NOMO-1 treated with DMSO at 0.1 percent for 48 hours (cell line): ENCODE measurements around the gene GALNT18.

Experiments used
- DNase-seq: peaks from one replicate; lab custom pipeline; 2025; ENCODE audit not compliant: unreplicated experiment; lab: John Stamatoyannopoulos, UW

GALNT18 gene

DNA sequence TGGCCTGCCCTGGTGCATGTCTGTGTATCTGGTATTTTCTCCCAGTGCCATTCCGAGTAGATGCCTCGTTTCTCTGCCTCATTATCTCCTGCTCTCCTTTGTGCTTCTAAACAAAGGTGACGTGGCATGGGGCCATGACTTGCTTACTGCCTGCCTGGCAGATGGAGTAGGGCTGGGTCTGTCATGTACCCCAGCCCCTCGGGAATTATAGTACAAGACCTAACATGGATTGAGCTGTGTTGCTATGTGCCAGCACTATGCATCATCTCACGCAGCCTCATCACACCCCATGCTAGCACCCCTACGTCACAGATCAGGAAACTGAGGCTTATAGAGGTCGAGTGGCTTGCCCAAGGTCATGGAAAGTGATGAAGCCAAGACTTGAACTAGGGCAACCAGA, 88.1 kb downstream of the GALNT18 start:
- no peak for DNase-seq

- DNase-seq = no peak
Measured at GRCh38 chr11:11533057-11533456, 88.7 kb downstream of the GALNT18 start.

DNA sequence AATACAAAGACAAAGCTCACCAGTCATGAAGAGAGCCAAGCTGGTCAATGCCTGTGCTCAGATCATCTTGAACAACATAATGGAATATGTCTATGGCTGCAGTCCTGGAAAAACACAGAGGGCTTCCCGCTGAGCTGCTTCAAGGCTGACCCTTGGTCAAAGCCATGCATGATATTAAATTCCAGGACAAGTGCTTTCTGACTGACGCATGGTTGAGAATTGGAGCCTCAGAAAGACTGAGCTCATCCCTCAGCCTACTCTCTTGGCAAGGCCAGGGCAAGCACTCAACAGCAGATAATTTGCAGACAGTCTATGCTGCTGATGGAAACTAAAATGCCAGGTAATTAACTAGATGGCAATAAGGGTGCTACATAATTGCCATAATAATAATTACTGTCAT, 89.2 kb downstream of the GALNT18 start:
- DNase-seq = no peak

GRCh38 chr11:11531131-11531908, 90.5 kb downstream of the GALNT18 start:
- no peak for DNase-seq

DNA sequence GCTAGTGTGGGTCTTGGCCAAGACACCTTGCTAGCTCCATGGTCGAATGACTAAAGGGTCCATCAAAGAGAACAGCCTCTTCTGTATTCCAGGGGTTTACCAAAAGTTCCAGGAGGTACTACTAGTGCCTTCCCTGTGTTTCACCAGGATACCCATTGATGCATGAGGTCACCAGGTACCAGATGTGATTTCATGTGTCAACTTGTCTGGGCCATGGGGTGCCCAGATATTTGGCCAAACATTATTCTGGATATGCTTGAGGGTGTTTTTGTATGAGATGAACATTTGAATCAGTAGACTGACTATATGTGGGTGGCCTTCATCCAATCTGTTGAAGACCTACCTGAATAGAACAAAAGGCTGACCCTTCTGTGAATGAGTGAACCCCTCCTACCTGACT, 92.8 kb downstream of the GALNT18 start:
- no peak for DNase-seq

GRCh38 chr11:11525283-11525682, 96.5 kb downstream of the GALNT18 start:
- no peak for DNase-seq

DNA sequence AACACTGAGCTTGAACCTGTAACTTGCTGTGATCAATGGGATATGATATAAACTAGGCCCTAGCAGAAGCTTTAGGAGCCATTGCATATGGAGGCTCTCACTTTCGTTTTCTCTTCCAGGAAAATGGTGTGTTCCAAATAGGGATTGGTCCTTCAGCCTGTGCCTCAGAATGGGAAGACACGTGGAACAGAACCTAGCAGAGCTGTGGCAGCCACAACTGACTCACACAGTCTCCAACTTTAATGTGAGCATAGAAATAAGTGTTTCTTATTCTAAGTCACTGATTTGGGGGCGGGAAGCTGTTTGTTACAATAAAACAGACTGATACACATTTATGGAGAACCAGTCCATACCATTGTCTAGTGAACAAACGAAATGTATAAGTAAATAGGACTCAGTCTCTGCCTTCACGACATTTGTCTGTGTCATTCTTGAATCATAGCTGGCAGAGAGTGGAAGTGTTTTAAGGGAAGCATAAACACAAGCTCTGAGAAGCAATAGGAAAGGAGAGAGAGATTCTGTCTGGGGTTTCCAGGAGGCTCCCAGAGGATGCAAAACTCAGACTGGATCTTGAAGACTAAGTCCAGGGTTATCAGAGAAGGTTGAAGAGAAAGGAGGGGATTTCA, 97.3 kb downstream of the GALNT18 start:
- DNase-seq = no peak

DNA sequence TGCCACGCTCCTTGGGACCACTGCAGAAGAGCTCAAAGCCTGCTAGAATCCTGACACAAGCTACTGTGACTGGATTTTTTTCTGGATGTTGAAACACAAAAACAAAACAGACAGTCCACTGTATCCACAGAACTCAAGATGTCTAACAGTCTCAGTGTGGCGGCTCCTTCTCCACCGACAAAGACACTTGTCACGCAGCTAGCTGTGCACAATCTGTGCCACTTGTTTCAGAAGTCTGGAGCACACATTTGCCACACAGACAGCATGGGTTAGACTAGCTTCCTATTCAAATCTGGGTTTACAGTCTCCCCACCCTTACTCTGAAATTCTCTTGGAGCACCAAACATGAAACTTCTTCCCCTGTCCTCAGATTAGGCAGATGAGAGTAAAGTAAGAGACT, 99.2 kb downstream of the GALNT18 start:
- DNase-seq = no peak

- DNase-seq = no peak
Measured at GRCh38 chr11:11521306-11522002, 100.4 kb downstream of the GALNT18 start.

- DNase-seq = no peak
Measured at GRCh38 chr11:11520231-11521015, 101.4 kb downstream of the GALNT18 start.

DNA sequence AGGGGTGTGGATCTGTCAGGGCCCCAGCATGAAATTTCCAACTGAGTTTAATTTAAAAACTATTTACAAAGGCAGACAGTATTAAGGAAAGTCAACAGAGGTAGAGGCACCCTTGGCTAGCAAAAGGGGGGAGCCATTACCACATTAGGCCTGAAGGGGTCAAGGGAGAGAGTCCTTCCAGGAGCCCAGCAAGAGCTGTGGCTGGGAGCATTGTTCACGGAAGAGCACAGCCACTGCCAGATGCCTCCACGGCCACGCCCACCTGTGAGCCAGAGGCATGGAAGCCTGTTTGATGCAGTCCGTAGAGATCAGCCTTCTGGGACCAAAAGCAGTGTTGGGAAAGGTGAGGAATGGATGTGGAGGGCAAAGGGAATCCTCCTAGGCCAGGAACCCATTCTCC, 102.6 kb downstream of the GALNT18 start:
- no peak for DNase-seq

DNA sequence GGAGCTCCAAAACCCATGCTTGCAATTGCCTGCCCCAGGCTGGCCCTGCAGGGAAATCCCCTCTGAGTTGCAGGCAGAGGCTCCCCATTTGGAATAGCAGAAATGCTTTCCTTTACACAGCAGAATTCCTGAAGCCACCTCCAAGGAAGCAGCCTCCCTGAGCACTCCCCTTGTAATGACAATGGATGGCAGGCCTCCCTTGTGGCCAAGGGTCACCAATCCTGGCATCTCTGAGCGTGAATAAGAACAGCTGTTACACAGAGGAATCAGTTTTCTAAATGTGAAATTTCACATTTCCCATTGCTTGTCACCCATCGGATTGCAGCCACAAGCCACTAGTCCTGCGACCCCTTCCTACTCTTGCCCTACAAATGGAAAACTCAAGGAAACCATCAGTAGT, 107.6 kb downstream of the GALNT18 start:
- no peak for DNase-seq

DNA sequence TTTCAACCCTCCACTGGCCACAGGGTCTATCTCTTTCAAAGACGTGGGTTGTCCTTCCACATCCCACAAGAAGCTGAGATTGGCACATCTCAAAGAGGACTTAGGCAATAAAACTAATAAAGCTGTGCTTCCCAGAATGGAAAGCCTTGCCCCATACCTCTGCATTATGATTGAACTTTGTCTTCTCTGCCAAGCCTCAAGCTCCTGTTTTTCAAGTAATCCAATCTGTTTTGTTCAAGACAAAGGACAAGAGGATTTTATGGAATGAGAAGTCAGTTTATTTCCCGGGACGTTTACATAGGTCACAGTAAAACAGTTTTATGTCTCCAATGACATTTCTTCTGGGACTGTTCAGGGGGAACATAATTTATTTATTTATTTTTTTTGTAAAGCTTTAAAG, 108.4 kb downstream of the GALNT18 start:
- no peak for DNase-seq

GRCh38 chr11:11512929-11513328, 108.9 kb downstream of the GALNT18 start:
- no peak for DNase-seq

GRCh38 chr11:11512502-11512901, 109.3 kb downstream of the GALNT18 start:
- DNase-seq = no peak

- no peak for DNase-seq
Measured at GRCh38 chr11:11512090-11512489, 109.7 kb downstream of the GALNT18 start.

DNA sequence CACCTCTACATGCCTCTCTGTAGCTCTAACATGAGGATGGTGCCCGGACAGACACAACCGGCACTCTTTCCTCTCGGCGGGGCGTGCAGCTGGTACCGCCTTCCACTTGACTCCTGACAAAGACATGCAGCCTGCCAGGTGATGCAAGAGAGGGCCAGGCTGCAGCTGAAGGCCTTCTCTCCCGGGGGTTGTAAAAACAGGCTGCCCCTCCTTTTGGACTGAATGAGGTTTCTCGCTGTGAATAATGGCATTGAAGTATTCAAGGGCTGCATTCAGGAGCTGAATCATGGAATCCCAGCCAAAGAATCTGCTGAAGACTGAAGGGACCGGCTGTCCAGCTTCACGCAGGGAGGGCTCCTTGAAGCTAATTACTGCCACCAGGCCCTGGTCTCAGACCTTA, 110.9 kb downstream of the GALNT18 start:
- no peak for DNase-seq

- DNase-seq = no peak
Measured at GRCh38 chr11:11505692-11506091, 116.1 kb downstream of the GALNT18 start.

- DNase-seq = no peak
Measured at GRCh38 chr11:11505190-11505589, 116.6 kb downstream of the GALNT18 start.

DNA sequence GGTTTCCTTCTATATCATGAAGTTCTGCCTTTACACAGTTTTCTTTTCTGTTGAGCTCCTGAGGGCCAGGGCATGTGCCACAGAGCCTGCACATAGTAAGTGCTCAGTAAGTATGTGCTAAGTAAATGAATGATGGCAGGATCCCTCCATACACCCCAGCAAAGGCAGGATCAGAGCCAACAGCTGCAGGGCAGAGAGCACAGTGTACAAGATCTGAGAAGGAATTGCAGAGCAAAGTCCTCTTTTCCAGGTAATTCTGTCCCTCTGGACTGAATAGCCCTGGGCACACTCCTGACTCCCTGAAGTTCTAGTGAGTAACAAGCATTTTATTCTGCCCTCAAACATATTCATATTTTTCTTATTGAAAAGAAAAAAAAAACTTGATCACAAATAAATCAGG, 117.7 kb downstream of the GALNT18 start:
- no peak for DNase-seq

GRCh38 chr11:11502263-11502861, 119.4 kb downstream of the GALNT18 start:
- DNase-seq = no peak
